Tibial artery (tissue), 4 donors: Measurements from ENCODE around the gene SLC9C1.

ENCODE experiments used
- DNase-seq, 2 donors: peaks; one replicate each; pipeline ENCODE4 v3.0.0-alpha.2; 2019
- H3K27ac ChIP-seq, 2 donors: fragments of 200-600 bp; sonication (generic) in 1 of 2; 1 replicate in 1 of 2; 2 replicates in 1 of 2; pipeline ENCODE4 v1.5.1; 2018 to 2019; ENCODE audit warnings: mild to moderate bottlenecking in 1 of 2
- H3K27me3 ChIP-seq, 2 donors: fragments of 200-600 bp; sonication (generic) in 1 of 2; one replicate each; pipeline versions ENCODE4 v1.5.1 to v1.6.0; 2016 to 2019
- H3K36me3 ChIP-seq, 3 donors: fragments of 200-600 bp; sonication (generic) in 2 of 3; one replicate each; pipeline ENCODE4 v1.5.1; 2016 to 2019; ENCODE audit warnings: mild to moderate bottlenecking in 2 of 3
- H3K4me1 ChIP-seq, 4 donors: fragments of 200-600 bp; sonication (generic) in 2 of 4; 1 replicate in 3 of 4; 2 replicates in 1 of 4; pipeline ENCODE4 v1.5.1; 2016 to 2019
- H3K4me3 ChIP-seq, 2 donors: fragments of 200-600 bp; sonication (generic) in 1 of 2; 1 replicate in 1 of 2; 2 replicates in 1 of 2; pipeline ENCODE4 v1.5.1; 2018 to 2019; ENCODE audit warnings: mild to moderate bottlenecking in 2 of 2
- H3K9me3 ChIP-seq, 3 donors: fragments of 200-600 bp; sonication (generic) in 1 of 3; one replicate each; pipeline ENCODE4 v1.5.1; 2016 to 2019
- CTCF ChIP-seq, 2 experiments: fragments of 200-600 bp in 1 of 2; fragments of 450-650 bp in 1 of 2; IDR thresholded peaks; one replicate each; pipeline ENCODE4 v1.5.1; 2017 to 2019; ENCODE audit warnings: antibody characterized with exemption in 2 of 2, mild to moderate bottlenecking in 1 of 2, moderate library complexity in 1 of 2
- intact Hi-C: fragments of 100-400 bp; cut with DNase I; formaldehyde crosslinking; loops from one replicate; pipeline ENCODE4 v1.15.0; 2023; ENCODE audit warnings: low total_unique reads

SLC9C1 gene

GRCh38 chr3:112143689-112144088, 150.3 kb downstream of the SLC9C1 start:
- intact Hi-C loops, result no loop called here
- H3K36me3 ChIP-seq, result peaks cover 0 to 5% (median 4%) of the 10 kb centered on the region in 3 donors

GRCh38 chr3:112143251-112143650, 150.8 kb downstream of the SLC9C1 start:
- intact Hi-C loops, result no loop called here
- no peak overlapping the region for H3K4me3 ChIP-seq
- no peak for TF ChIP-seq CTCF (IDR thresholded peaks at IDR 0.05)
- H3K4me1 ChIP-seq, result no peaks in the 10 kb centered on the region
- peaks cover 0 to 21% (median 6%) of the 10 kb centered on the region in 3 donors for H3K9me3 ChIP-seq
- DNase-seq, result no peak
- peaks cover 0 to 5% (median 0%) of the 10 kb centered on the region in 3 donors for H3K36me3 ChIP-seq
- H3K27ac ChIP-seq, result no peak overlapping the region
- no peaks in the 10 kb centered on the region for H3K27me3 ChIP-seq

More at GRCh38 chr3:112143689-112144088, 150.3 kb downstream of the SLC9C1 start:
- Histone ChIP-seq H3K4me1 (no peaks in the 10 kb centered on the region), H3K27ac (no peak overlapping the region), H3K27me3 (no peaks in the 10 kb centered on the region), H3K9me3 (peaks cover 0 to 26% (median 6%) of the 10 kb centered on the region in 3 donors), H3K4me3 (no peak overlapping the region)
- no peak for DNase-seq
- TF ChIP-seq CTCF (IDR thresholded peaks at IDR 0.05), result no peak

- Histone ChIP-seq H3K27ac (no peak overlapping the region), H3K27me3 (no peaks in the 10 kb centered on the region), H3K36me3 (no peaks in the 10 kb centered on the region), H3K9me3 (peaks cover 0 to 7% (median 6%) of the 10 kb centered on the region in 3 donors), H3K4me1 (no peaks in the 10 kb centered on the region), H3K4me3 (no peak overlapping the region)
- intact Hi-C loops, result no loop called here
- DNase-seq, result no peak
- no peak for TF ChIP-seq CTCF (IDR thresholded peaks at IDR 0.05)
Observed at GRCh38 chr3:112141293-112141692, 152.7 kb downstream of the SLC9C1 start.

GRCh38 chr3:112140584-112140983, 153.4 kb downstream of the SLC9C1 start:
- no peak for DNase-seq
- intact Hi-C loops, result no loop called here
- Histone ChIP-seq H3K27ac (no peak overlapping the region), H3K27me3 (no peaks in the 10 kb centered on the region), H3K9me3 (peaks cover 0 to 7% (median 6%) of the 10 kb centered on the region in 3 donors), H3K36me3 (no peaks in the 10 kb centered on the region), H3K4me1 (no peaks in the 10 kb centered on the region), H3K4me3 (no peak overlapping the region)
- TF ChIP-seq CTCF (IDR thresholded peaks at IDR 0.05), result no peak

GRCh38 chr3:112138219-112138969, 155.6 kb downstream of the SLC9C1 start:
- Histone ChIP-seq H3K27ac (no peak overlapping the region), H3K4me3 (no peak overlapping the region), H3K36me3 (no peaks in the 10 kb centered on the region), H3K27me3 (no peaks in the 10 kb centered on the region), H3K4me1 (no peaks in the 10 kb centered on the region), H3K9me3 (no peaks in the 10 kb centered on the region)
- intact Hi-C loops, result no loop called here
- no peak for TF ChIP-seq CTCF (IDR thresholded peaks at IDR 0.05)
- DNase-seq, result no peak
